Neural progenitor cell (in vitro differentiated cells): Measurements from ENCODE around the gene C10orf71.

Source experiments
- EZH2 ChIP-seq: fragments of 200-600 bp; sonication (generic); IDR thresholded peaks from 2 replicates; pipeline ENCODE4 v1.6.1; 2017; ENCODE audit warnings: antibody characterized with exemption, mild to moderate bottlenecking, moderate library complexity
- EZH2phosphoT487 ChIP-seq: fragments of 200-600 bp; sonication (generic); IDR thresholded peaks from 2 replicates; pipeline ENCODE4 v1.6.1; 2017; ENCODE audit warnings: antibody characterized with exemption
- TF ChIP-seq, protein P1 (sequence below): fragments of 200-600 bp; sonication (generic); IDR thresholded peaks from 2 replicates; pipeline ENCODE4 v1.5.1; 2017; ENCODE audit warnings: antibody characterized with exemption, mild to moderate bottlenecking

DNA sequence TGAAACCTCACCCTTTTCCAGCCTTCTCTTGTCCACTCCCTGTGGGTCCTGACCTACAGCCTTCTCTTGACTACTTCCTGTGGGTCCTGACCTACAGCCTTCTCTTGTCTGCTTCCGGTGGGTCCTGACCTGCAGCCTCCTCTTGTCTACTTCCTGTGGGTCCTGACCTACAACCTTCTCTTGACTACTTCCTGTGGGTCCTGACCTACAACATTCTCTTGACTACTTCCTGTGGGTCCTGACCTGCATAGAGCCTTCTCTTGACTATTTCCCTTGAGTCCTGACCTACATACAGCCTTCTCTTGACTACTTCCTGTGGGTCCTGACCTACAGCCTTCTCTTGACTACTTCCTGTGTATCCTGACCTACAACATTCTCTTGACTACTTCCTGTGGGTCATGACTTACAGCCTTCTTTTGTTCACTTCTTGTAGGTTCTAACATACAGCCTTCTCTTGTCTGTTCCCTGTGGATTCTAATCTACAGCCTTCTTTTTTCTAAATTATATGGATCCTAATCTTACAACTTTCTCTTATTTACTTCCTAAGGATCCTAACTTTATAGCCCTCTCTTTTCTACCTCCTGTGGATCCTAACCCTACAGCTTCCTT is 36.5 kb downstream of the C10orf71 start:
- TF ChIP-seq EZH2 (no peak), EZH2phosphoT487 (no peak)
- TF ChIP-seq, protein P1, sequence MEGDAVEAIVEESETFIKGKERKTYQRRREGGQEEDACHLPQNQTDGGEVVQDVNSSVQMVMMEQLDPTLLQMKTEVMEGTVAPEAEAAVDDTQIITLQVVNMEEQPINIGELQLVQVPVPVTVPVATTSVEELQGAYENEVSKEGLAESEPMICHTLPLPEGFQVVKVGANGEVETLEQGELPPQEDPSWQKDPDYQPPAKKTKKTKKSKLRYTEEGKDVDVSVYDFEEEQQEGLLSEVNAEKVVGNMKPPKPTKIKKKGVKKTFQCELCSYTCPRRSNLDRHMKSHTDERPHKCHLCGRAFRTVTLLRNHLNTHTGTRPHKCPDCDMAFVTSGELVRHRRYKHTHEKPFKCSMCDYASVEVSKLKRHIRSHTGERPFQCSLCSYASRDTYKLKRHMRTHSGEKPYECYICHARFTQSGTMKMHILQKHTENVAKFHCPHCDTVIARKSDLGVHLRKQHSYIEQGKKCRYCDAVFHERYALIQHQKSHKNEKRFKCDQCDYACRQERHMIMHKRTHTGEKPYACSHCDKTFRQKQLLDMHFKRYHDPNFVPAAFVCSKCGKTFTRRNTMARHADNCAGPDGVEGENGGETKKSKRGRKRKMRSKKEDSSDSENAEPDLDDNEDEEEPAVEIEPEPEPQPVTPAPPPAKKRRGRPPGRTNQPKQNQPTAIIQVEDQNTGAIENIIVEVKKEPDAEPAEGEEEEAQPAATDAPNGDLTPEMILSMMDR = no peak
